NCI-H1417 treated with DMSO at 0.1 percent for 48 hours (cell line): ENCODE data around the gene CXCL12.

ENCODE experiments used
- DNase-seq: peaks from one replicate; lab custom pipeline; 2025; lab: John Stamatoyannopoulos, UW

CXCL12 gene

GRCh38 chr10:44384601-44385025 is 284 bp downstream of the CXCL12 start:
- DNase-seq: no peak

DNA sequence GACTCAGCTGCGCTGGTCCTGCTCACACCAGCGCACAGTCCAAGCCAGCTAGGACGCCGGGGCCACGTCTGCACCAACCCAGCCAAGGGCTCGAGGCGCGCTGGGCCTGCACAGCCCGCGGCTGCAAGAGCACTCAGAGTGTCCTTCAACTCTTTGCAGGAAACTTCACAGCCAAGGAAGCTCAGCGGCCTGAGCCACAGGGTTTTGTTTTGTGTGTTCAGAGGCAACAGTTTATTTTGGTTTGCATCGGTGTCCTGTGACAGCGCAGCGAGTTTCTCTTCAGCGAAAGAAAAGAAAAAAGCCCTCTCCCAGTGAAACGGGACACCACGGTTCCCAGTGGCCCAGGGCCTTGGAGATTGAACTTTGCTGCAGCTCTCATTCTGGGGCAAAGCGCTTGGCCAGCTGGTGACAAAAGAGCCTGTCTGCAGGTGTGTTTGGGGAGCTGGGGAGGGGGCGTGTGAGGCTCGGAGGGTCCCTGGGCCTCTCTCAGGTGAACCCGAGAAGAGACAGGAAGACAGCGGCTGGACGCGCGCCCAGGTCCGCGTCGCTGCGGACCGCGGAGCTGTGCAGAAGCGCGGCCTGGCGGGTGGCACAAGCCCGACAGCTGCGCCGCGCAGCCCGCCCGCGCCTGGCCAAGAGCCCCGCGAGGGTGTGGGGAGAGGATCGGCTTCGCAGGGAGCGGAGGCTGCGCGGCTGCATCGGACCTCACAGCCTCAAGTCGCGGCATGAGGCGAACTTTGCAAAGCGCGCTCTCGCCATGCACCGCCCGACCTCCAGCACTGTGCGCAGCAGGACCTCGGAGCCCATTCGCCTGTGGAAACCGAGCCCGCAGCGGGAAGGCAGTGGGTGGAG is 922 bp downstream of the CXCL12 start:
- DNase-seq: no peak

DNA sequence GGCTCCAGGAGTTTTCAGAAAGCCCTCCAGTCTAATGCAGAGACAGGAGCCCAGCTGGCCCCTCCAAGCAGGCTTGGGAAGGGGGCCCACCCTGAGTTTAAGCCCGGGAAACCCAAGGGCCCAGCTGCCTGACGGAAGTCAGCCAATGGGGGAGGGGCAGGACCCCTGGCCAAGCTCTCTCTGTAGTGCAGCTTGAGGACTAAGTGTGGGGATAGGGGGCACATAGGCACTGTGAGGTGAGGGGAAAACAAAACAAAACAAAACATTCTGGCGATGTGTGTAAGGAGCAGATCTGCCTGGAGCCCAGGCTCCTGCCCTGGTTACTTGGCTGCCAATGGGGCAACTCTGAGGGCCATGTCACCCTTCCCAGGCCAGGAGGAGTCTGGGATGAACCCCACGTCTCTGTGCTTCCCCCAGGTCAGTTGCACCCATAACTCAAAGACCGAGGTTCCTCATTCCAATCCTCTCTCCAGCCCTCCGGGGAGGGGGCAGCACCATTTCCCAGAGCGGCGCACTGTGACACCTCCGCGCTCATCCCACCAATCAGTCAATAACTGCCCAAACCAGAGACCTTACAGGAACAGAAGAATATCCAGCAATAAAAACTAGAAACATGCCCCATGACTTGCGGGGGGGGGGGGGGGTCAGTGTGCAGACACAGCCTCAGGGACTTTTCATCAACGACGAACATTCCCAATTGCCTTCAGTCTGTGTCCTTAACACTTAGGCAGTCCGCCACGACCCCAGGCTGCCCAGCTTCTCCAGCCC is 1.7 kb downstream of the CXCL12 start:
- DNase-seq: no peak

DNA sequence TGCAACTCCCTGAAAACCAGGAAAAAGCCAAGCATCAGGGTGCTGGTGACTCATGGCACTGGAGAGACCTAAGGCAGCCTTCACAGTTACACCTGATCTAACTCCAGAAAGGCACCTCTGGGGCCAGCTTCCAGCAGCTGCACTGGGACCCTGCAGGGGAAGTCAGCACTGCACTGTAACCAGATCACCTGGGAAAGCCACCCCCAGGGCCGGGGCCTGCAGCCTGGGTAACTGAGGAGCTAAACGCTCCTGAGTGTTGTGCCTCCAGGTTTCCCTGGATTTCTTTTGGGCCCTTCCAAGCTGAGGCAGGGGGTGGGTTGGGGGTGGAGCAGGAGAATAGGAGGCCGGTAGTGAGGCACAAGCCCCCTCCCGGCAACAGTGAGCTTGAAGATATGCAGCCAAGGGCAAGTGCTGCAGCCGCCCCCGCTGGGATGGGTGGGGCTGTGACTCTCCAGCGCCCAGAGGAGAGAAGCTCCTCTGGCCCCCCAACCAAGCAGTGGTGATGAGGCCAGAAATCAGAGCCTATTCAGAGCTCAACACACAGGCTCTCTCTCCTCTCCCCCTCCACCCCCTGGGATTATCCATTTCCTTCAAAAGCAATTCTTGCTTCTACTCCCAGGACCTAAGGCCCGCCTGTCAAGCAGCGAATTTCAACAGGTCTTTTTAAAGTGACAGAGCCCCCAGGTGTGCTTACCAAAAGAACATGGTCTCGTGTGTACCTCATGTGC is 2.6 kb downstream of the CXCL12 start:
- DNase-seq: no peak

- no peak for DNase-seq
Observed at GRCh38 chr10:44380829-44381600, 3.9 kb downstream of the CXCL12 start.

GRCh38 chr10:44379907-44380306 is 5.0 kb downstream of the CXCL12 start:
- no peak for DNase-seq

DNA sequence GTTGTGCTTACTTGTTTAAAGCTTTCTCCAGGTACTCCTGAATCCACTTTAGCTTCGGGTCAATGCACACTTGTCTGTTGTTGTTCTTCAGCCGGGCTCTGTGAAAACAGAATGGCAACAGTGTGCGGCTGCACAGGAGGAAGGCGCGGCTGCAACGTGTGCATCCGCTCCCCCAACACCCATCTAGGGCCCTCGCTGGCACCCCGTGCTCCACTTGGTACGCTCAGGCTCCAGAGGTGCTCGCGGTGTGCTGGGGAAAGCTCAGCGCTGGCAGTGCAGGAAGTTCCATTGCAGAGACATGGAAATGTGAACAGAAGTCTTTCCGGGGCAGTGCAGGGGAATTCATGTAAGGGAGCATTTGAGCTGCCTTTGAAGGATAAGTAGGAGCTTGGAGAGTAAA is 6.3 kb downstream of the CXCL12 start:
- no peak for DNase-seq

DNA sequence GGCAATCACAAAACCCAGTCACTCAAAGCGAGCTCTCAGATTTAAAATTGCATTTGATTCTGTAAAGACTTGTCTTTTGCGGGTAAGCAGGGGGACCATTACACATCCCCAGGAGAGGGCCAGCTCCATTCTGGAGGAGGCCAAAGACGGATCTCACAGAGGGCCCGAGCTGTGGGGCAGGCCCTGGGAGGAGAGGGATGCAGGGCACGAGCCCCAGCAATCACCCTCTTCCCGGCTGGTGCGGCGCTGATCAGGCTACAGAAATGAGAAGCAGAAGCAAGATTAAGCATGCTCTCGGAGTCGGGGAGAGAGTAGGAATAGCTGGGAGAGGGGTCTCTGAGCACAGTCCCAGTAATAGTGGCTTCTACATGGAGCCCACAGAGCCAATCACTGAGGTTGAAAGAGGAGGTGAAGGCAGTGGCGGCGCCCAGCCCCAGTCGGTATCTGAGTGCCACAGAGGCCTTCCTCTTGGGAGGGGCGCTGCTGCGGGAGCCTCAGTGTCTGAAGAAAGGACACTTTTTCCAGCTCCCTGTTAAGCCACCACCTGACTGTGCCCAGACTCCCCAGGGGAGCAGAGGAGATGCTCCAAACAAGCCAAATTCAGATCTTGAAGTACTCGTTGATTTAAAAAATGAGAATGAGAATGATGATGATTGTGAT is 7.1 kb downstream of the CXCL12 start:
- DNase-seq: no peak

- DNase-seq: no peak
Observed at GRCh38 chr10:44376472-44377099, 8.3 kb downstream of the CXCL12 start.

DNA sequence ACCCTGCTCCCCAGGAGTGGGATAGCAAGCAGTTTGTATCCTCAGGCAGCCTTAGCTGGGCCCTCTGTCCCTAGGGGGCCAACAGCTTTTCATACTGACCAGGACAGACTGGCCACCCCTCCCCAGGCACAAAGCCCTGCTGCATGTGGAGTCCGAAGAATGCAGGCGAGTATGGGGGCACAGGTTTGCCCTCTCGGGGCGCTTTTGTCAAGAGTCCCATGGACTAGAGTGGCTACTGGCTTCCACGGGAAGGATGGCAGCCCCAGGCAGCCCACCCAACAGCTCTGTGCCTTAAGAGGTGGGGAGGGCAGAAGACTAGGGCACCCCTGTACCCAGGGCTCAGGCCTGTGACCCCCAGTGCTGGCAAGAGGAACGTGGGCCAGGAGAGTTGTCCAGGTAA is 10.7 kb downstream of the CXCL12 start:
- DNase-seq: no peak

- no peak for DNase-seq
Observed at GRCh38 chr10:44373341-44373995, 11.4 kb downstream of the CXCL12 start.

DNA sequence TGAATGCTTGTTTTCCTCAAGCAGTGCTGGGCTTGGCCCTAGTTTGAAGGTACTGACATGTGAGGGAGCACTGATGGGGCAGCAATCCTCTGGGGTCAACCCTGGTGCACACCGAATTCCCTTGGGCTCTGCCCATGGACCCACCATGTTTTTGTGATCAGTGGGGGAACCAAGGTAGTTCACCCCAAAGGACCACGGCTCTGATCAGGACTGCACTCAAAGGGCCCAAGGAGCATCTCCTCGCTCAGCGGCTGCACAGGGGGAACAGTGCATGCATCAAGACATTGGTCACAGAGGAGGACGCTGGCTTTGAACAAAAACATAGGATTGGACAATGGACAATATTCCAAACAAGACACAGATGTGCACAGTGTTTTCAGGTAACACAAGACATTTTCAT is 12.7 kb downstream of the CXCL12 start:
- DNase-seq: no peak

DNA sequence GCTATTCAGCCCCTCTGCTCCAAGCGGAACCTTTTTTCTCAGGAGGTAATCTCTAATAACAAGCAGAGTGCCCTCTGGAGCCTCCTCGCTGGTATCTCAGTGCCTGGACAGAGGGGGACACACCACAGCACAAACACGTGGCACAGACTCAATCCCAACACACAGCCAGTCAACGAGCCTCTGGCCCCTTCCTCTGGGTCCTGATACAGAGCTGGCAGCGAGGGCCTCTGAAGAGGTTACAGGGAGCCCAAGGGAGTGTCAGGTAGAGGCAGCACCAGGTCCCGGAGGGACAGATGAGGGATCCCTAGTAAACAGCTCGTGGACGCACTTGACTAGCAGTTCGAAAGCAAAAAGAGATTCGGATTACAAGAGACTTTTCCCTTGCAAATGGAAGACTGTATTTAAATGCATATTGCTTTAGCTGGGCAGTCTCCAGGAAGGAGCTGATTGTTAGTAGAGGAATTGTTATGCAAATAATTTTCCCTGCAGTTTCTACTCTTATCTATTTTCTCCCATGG is 14.1 kb downstream of the CXCL12 start:
- no peak for DNase-seq

DNA sequence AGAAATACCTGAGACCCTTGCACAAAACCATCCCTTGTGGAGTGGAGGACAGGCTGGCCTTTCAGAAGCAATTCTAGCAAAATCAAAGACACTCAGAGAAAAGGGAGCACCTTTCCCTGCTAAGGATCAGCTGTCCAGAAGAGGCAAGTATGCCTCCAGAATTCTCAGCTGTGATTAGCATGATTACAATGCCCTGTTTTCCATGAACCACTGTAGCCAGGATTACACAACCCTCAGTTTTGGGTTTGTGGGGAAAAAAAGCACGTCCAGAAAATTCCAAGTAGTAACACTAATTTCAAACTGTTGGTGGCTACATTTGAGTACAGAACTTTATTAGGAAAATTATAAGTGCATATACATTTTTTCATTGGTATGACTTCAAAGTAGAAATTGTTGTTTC is 15.0 kb downstream of the CXCL12 start:
- DNase-seq: no peak

DNA sequence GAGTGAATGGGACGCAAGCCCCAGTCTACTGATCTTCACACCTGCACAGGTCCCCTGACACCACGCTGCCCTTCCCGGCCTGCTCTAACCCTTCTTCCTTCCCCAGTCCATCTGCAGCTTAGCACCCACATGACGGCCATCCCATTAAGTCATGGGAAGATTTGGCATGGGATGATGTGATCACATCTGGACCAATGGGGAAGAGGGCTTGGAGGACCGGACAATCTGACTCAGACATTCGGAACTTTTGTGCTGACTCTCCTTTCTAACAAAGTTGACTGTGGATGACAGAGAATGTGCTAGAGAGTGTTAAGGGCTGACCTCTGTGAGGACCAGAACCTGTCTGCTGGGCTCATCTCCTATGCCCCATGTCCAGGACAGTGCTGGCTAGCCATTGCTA is 15.6 kb downstream of the CXCL12 start:
- no peak for DNase-seq

- DNase-seq: no peak
Observed at GRCh38 chr10:44368637-44369036, 16.3 kb downstream of the CXCL12 start.

DNA sequence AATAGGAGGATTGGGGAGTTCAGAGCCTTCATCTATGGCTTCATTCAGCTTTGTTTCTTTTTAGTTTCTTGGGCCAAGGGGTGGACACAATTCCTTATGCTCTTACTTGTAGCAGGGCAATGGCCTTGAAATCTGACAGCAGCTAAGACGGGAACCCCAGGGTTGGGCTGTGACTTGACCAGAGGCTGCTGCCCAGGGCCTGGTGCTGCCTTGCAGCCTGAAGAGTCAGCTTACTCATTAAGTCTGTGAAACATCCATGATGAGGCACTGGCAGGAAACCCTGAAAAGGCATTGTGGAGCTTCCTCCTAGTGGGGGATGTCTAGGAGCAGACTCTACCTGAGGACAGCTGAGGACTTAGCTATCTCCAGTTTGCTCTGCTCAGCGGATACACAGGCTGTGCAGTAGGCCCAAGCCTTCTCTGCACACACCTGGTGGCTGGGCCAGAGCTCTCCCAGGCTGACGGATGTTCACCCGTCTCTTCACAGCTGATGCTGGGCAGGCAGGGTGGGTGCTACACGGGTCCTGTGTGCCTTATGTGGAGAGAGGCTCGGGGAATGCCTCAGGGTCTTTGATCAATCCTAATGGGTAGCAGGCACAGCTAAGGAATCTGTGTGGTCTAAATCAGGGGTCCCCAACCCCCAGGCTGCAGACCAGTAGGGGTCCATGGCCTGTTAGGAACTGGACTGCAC is 17.8 kb downstream of the CXCL12 start:
- no peak for DNase-seq

DNA sequence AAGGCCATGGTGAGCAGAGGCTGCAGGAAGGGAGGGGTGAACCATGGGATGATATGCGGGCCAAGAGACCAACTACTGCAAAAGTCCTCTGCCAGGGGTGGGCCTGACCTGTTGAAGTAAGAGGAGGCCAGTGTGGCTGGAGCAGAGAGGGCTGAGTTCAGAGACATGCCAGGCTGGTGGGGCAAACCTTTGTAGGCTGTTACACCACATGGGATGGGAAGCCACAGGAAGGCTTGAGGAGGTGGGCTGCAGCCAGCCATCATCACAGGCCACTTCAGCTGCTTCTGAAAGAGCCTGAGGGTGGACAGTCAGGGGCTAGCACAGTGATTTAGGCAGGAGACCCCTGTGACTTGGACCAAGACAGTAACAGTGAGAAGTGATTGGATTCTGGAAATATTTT is 20.3 kb downstream of the CXCL12 start:
- DNase-seq: no peak

DNA sequence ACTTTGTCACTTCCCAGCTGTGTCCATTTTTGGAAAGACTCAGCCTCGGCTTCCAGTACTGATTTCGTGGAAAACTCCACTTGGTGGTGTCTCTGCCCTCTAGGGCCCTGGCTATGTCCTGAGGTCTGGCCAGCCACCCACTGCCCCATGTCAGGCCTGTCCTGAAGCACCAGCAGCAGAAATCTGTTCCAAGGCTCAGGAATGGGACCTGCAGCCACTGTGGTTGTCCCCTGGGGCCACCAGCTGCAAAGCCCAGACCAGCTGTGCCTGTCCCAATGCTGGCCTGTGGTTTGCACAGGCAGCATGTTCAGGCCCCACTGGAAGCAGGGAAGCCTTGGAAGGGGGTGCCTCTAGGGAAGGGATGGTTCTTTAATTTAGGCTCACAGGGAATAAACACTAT is 21.2 kb downstream of the CXCL12 start:
- DNase-seq: no peak
